Tongue (tissue), 2 donors: Measurements from ENCODE around the gene ACKR4. TPM values are rescaled to one million over a fixed set of nuclear protein-coding genes. Genes with fewer than 3 reads are reported as not detected.
"Not testable (repeated sequence)": the region's sequence is repeated elsewhere in the genome, so short reads cannot be mapped to it uniquely, and the experiment has no call there.

ENCODE experiments used
- DNase-seq: peaks from one replicate; pipeline ENCODE4 v3.0.0-alpha.2; 2015
- total RNA-seq: library from RNA; depleted of rRNA; stranded (reverse); fragments of >200 nt; gene quantifications from one replicate; pipeline ENCODE4 v1.2.3, GENCODE V29; 2014

The ACKR4 gene
- total RNA-seq, 1 donor from 2014 or later: 6.6 TPM

DNA sequence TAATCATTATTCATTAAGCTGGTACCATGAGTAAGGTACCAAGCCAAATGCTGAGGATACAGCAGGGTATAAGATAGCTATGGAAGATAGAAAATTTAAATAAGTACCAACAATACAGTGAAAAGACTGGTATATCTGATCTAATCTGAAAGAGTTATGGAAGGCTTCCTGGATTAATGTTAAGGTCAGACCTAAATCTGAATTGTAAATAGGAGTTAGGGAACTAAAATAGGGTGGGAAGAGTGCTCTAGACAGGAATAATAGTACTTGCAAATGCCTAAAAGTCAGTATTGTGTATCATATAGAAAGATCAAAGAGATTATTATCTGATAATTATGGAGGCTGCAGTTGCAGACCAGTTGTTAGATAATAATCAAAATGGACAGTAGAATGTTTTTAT is 2.6 kb upstream of the ACKR4 start:
- DNase-seq: no peak

DNA sequence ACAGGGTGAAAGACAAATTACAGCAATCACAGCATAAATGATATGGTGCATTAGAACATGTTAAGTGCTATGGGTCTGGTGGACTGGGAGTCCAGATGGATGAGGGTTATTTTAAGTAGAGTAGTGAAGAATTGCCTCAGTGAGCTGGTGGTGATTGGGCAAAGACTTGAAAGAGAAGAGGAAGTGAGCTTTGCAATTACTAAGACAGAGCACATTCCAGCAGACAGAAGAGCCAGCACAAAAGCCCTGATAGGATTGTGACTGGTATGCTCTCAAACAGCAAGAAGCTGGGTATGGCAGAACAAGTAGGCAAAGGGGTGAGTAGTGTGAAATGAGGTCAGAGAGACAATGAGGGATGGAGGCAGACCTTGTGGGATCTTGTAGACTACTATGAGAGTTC is 2.1 kb upstream of the ACKR4 start:
- DNase-seq: no peak

DNA sequence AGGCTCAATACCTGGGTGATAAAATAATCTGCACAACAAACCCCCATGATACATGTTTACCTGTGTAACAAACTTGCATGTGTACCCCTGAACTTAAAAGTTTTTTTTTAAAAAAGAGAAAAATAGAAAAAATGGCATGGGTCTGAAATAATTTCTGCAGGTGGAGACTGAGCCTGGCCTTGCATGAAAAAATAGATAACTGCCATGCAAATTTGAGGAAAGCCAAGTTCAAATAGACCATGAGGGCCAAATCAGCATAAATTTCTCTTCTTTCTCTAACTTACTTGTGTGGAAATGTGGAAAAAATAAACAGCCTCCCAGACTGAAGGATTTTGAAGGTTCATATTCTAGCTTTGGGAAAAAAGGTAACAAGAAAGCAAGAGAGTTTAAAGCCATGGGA is 744 bp upstream of the ACKR4 start:
- DNase-seq: no peak

DNA sequence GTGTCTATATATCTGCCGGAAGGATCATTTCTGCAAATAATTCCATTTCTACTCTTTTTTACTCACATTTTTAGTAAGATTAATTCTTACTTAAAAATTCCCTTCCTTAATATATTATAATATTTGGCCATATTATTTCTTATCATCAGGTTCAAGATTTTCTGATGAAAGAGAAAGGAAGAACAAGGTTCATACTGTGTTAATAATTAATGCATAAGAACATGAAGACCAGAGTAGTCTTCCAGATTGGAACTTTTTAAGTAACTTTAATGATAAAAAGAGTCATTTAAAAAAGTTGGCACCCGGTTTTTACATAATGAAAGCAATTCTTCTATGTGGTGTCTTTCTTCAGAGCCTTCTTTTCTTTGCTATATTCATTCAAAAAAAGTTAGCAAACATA is 590 bp downstream of the ACKR4 start:
- no peak for DNase-seq

DNA sequence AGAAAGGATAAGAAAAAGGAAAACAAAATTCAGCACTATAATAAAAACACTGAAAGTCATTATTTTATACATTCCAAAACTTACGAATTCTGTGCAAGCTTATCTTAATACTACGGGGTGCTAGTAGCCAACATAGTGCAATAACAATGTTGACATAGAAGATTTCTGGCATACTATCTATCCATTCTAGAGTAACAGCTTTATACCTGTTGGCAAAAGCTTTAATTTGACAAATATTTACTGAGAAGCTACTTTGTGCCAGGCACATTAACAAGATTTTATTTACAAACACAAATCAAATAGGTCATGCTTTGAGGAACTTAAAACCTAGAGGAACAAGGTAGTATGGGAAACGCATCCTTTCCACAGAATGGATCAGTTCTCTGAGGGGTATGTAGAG is 1.1 kb downstream of the ACKR4 start:
- no peak for DNase-seq

DNA sequence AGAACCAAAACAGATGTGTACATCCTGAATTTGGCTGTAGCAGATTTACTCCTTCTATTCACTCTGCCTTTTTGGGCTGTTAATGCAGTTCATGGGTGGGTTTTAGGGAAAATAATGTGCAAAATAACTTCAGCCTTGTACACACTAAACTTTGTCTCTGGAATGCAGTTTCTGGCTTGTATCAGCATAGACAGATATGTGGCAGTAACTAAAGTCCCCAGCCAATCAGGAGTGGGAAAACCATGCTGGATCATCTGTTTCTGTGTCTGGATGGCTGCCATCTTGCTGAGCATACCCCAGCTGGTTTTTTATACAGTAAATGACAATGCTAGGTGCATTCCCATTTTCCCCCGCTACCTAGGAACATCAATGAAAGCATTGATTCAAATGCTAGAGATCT is 3.5 kb downstream of the ACKR4 start:
- peak; percentile 22 for DNase-seq

DNA sequence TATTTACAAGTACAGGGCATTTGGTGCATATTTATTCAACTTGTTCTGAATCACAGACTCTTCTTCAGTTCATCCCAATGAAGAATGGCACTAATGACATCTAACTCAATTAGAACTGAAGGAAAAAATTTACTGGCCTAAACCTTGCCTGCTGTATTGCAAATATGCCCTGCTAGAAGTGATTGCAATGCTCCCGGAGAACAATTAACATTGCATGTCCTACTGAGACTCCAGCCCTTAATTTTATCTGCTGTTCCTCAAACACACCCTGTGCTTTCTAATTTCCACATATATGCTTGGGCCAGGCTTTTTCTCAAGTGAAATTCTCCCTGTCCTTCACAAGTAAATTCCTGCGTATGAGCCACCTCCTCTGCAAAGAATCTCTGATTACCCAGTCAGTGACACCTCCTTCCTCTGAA is 8.3 kb downstream of the ACKR4 start:
- no peak for DNase-seq

DNA sequence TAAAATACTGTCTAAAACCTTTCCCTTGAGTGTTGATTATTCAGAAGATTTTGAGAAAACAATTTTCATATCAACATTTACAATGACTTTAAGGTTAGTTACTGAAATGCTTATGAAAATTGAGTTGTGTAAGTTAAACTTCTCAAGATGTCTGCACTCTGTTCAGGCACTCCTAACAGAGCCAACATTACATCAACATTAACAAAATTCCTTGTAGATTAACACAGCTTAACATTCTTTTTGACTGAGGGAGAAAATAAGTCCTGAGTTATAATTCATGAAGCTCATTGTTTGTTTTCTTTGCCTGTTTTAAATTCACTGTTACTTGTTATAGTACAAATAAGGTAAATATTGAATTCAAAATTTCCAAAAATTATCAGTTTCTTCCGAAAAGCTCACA is 9.0 kb downstream of the ACKR4 start:
- peak; percentile 10 for DNase-seq

DNA sequence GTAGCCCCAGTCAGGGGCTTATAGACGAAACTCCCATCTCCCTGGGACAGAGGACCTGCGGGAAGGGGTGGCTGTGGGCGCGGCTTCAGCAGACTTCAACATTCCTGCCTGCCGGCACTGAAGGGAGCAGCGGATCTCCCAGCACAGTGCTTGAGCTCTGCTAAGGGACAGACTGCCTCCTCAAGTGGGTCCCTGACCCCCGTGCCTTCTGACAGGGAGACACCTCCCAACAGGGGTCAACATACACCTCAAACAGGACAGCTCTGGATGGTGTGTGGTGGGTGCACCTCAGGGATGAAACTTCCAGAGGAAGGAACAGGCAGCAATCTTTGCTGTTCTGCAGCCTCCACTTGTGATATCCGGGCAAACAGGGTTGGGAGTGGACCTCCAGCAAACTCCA is 9.6 kb downstream of the ACKR4 start:
- DNase-seq: not testable (repeated sequence)

DNA sequence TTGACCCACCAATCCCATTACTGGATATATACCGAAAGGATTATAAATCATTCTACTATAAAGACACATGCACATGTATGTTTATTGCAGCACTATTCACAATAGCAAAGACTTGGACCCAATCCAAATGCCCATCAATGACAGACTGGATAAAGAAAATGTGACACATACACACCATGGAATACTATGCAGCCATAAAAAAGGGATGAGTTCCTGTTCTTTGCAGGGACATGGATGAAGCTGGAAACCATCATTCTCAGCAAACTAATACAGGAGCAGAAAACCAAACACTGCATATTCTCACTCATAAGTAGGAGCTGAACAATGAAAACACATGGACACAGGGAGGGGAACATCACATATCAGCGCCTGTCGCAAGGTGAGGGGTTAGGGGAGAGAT is 18.2 kb downstream of the ACKR4 start:
- not testable (repeated sequence) for DNase-seq

DNA sequence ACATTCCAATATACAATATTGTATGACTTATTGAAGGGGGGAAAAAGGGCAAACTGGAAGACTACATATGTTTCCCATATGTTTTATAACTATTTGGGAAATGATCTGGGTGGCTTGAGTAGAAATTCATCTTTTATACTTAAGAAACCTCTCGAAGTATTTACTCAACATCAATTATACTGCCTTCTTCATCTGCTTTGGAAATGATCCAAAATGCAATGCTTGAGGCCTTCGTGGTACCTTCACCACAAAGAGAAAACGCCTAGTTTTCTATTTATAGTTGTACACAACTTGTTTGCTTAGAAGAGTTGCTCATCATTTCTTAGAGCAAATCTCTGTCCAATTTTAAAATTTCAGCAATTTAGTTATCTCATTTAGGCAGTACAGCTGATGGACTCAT is 18.8 kb downstream of the ACKR4 start:
- DNase-seq: no peak

DNA sequence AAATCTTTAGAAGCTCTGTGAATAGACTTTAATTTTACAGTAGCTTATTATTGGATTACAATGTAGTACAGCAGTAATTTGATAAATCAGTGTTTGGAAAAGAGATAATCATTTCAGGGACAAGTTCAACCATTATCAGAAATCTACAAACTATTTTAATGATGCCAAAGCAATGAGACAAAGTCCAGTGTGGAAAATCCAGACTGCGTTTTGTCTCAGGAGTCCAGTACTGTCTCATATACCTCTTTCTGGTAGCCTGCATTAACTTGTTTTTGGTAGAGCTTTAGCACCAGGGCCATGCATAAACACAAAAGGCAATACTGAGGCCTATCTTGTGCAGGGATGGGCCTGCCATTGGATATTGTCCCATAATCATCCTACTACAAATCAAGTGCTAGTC is 19.7 kb downstream of the ACKR4 start:
- no peak for DNase-seq

DNA sequence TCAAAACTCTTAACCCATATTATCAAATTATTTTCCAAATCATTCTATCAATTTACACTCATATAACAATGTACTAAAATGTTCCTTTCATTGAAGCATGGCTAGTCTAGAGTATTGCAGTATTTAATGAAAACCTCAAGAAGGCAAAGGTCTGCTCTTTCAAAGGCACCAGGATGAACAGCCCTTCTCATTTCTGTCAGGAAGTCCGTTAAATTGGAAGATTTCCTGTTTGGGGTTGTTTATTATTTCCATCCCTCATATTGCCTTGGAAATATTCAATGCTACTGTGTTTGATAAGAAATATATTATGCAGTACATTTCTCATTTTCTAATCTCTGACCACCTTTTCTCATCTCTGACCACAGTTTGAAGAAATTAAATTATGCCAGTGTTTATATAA is 25.1 kb downstream of the ACKR4 start:
- no peak for DNase-seq

DNA sequence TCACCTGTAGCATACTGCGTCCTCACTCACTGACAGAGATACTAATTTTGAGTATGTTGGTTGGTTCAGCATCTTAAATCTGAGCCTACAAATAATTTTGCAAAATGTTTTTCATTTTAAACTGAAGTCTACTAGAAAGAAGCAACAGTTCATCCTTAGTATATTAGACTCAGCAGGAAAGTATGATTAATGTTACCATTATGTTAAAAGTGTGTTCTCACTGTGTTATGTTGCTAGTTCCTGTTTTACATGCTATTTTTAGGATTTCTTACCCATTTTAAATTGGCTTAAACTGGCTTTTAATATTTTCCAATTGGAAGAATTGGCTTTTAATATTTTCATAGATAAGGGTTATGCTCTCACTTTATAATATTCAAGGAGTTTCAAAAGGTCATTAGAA is 25.7 kb downstream of the ACKR4 start:
- DNase-seq: no peak

DNA sequence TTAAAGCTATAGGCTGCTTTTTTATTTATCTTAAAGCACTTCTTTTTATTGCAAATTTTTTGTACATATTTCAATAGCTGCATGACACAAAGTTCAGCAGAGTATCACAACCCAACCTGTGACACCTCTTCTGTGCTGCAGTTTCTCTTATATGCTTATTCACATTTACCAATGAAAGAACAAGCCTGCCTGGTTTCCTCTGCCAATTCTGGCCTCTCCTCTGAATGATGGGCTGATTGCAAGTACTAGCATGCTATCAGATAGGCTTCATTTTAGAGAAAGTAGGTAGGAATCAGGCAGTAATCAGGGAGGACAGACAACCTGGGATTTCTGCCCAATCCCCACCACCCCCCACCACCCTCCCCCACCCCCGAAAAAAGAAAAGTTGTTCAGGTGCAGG is 26.6 kb downstream of the ACKR4 start:
- no peak for DNase-seq

DNA sequence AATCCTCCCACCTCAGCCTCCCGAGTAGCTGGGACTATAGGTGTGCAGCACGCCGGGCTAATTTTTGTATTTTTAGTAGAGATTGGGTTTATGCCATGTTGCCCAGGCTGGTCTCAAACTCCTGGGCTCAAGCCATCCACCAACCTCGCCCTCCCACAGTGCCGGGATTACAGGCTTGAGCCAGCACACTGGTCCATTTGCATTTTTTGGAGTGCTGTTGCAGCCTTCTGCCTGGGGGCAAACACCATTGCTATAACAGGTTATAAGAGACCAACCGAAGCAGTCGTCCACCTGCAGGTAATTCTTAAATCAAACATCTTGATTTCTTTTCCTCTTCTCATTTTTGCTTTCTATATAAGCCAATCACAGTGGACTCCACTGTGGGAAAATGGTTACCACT is 27.7 kb downstream of the ACKR4 start:
- no peak for DNase-seq

DNA sequence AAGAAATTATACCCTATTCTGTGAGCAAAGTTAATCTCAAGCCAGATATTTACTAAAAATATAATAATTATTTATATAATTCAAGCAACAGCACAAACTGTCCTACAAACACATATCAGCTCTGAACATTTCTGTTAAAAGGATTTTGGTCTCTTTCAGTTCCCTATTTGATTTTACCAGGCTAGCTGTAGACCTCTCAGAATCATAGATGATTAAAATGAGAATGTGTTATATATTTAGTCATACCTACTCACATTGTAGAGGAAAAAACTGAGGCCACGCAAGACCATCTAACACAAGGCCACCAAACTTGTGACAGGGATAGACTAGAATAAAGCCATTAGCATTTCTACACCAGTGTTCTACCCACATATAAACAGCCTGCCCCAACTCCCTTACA is 28.5 kb downstream of the ACKR4 start:
- no peak for DNase-seq

DNA sequence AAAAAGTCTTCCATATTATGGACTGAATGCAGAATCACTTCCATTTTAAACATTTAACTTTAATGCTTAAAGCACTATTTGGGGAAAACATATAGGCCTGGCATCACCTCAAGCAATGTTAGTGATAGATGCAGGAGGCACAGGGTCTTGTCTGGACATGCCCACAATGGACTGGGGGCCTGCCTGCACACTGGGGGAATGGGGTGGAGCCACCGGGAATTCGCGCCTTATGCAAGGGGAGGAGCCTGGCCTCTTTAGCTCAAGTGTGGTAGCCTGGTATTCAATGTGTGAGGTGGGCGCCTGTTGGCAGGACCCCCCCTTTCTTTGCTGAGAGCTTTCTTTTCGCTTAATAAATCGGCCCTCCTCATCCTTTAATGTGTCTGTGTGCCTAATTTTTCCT is 29.9 kb downstream of the ACKR4 start:
- no peak for DNase-seq

DNA sequence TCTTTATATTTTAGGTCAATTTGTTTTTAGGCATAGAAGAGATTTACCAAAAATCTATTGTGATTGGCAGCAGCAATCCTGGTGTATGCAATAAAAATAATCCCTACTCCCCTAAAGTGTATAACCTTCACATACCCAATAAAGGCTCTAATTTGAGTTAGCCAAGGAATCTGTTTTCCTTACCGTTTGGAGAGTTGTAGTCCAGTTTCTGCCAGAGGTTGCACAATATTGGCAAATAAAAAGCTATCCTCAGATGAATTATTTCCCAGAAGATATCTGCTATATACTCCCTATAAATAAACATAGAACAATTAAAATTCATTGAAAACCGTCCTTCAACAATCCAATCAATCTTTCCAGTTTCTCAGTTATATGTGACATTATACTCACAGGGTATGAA is 31.1 kb downstream of the ACKR4 start:
- DNase-seq: no peak

DNA sequence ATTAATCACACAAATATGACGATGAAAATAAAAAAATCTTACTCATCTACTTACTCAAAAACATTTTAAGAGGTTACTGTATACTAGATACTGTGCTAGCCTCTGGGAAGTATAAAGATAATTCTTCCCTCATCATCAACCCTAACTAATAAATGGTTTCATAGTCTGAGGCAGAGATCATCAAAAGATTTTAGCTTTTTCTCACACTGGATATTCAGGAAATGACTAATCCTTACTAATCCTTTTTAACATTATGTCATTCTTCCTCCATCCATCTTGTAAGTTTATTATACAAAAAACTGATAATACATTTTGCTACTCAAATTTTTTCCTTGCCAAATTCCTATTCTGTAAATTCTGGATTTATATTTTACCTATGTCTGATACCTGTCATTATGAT is 32.9 kb downstream of the ACKR4 start:
- no peak for DNase-seq

DNA sequence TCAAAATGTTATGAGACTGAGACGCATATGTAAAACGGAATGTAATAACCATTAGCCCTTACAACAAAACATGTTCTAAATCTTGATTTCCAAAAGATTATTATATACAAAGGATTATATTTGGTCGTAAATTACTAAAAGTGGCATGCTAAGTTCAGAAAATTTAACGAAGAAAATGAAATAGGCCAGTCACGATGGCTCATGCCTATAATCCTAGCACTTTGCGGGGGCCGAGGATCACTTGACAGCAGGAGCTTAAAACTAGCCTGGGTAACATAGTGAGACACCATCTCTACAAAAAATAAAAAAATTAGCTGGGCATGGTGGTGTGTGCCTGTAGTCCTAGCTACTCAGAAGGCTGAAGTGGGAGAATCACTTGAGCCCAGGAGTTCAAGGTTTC is 33.5 kb downstream of the ACKR4 start:
- no peak for DNase-seq

DNA sequence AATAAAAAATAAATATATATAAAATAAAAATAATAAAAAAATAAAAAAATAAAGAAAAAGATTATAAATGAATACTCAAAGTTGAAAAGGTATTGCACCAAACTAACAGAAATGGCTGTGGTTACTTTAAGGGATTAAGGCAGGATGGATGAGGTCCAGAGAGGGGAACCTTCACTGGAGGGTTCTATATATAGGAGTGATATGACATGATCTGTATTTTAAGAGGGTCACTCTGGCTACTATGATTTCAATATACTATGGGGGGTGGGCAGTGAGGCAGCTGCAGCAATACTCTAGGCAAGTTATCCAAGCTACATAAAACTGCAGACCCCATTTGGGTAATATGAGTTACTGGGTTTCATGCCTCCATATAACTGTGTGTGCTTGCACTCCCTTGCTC is 38.0 kb downstream of the ACKR4 start:
- peak; percentile 12 for DNase-seq

DNA sequence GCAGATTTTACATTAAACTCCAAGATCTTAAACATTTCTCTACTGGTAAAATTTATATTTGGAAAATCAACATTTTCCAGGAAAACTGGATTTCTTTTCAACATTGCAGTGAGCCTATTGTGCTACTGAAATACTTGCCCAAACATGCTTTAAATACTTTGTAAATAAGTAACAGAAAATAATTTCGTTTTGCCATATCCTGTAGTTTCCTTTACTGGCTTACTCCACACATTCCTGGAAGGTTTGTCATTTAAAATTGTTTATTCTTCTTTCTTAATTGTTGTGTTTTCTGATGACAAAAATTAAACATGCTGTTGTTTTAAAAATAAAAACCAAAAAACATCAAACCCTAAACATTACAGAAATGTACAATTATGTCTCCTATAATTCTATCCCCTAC is 40.5 kb downstream of the ACKR4 start:
- no peak for DNase-seq

DNA sequence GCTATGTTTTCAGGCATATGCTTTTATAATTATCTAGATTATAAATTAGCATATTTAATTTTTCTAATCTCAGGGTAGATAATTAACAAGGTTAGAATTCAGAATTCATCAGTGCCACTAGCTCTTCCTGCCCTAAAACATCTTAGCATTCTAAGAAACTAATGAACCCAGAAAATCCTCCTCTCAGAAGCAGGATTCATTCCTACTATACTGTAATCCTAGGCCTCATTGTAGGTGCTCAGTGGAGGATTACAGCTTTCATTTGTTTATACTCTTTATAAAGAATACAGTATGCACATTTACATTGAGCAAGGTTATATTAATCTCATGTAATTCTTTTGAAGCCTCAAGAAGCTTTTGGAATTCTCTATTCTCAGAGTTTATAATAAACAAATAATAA is 41.6 kb downstream of the ACKR4 start:
- DNase-seq: no peak

DNA sequence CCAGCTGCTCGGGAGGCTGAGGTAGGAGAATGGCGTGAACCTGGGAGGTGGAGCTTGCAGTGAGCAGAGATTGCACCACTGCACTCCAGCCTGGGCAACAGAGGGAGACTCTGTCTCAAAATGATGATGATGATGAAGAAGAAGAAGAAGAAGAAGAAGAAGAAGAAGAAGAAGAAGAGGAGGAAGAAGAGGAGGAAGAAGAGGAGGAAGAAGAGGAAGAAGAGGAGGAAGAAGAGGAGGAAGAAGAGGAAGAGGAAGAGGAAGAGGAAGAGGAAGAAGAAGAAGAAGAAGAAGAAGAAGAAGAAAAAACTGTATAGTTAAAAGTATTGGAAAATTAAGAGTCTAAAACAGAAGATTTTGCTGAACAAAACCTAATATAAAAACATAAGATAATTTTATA is 44.4 kb downstream of the ACKR4 start:
- not testable (repeated sequence) for DNase-seq
